ENCODE measurements around the gene FSTL4.

The FSTL4 gene

GRCh38 chr5:133624316-133624715 lies 12.0 kb upstream of the FSTL4 start:
- TF ChIP-seq EZH2phosphoT487 (IDR thresholded peaks at IDR 0.05; ENCODE audit: low read length), result no peak
- TF ChIP-seq, protein P1, sequence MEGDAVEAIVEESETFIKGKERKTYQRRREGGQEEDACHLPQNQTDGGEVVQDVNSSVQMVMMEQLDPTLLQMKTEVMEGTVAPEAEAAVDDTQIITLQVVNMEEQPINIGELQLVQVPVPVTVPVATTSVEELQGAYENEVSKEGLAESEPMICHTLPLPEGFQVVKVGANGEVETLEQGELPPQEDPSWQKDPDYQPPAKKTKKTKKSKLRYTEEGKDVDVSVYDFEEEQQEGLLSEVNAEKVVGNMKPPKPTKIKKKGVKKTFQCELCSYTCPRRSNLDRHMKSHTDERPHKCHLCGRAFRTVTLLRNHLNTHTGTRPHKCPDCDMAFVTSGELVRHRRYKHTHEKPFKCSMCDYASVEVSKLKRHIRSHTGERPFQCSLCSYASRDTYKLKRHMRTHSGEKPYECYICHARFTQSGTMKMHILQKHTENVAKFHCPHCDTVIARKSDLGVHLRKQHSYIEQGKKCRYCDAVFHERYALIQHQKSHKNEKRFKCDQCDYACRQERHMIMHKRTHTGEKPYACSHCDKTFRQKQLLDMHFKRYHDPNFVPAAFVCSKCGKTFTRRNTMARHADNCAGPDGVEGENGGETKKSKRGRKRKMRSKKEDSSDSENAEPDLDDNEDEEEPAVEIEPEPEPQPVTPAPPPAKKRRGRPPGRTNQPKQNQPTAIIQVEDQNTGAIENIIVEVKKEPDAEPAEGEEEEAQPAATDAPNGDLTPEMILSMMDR (IDR thresholded peaks at IDR 0.05; ENCODE audit: low read length), result no peak
- no peak for TF ChIP-seq EZH2 (optimal IDR thresholded peaks at IDR 0.05; ENCODE audit: low read depth, low read length)
- Histone ChIP-seq H4K20me1 (ENCODE audit: insufficient read depth, low read length) (no peaks in the 10 kb centered on the region), H3K9me2 (replicated peaks; ENCODE audit: insufficient read depth, low read length) (no peaks in the 10 kb centered on the region), H3K36me3 (replicated peaks; ENCODE audit: insufficient read depth, low read length) (no peaks in the 10 kb centered on the region), H2AFZ (ENCODE audit: low read length) (no peak overlapping the region), H3K4me3 (ENCODE audit: low read length) (no peak overlapping the region), H3K27me3 (replicated peaks; ENCODE audit: insufficient read depth, low read length) (no peaks in the 10 kb centered on the region), H3K4me2 (ENCODE audit: low read depth, low read length) (no peak overlapping the region), H3K9me3 (replicated peaks; ENCODE audit: insufficient read depth, low read length) (no peaks in the 10 kb centered on the region), H3K4me1 (ENCODE audit: low read length) (no peaks in the 10 kb centered on the region), H3K9ac (ENCODE audit: low read length) (no peak overlapping the region), H3F3A (ENCODE audit: insufficient read depth, low read length) (no peaks in the 10 kb centered on the region), H3K27ac (ENCODE audit: low read length) (no peak overlapping the region), H3K79me2 (ENCODE audit: low read length) (no peaks in the 10 kb centered on the region)
- no peak for DNase-seq

- no peaks in the 10 kb centered on the region for H3F3A ChIP-seq (ENCODE audit: insufficient read depth, low read length)
- H3K9me3 ChIP-seq (replicated peaks; ENCODE audit: insufficient read depth, low read length), result no peaks in the 10 kb centered on the region
- H3K27me3 ChIP-seq (replicated peaks; ENCODE audit: insufficient read depth, low read length), result no peaks in the 10 kb centered on the region
- no peaks in the 10 kb centered on the region for H3K4me1 ChIP-seq (ENCODE audit: low read length)
- H3K9ac ChIP-seq (ENCODE audit: low read length), result no peak overlapping the region
- H3K4me3 ChIP-seq (ENCODE audit: low read length), result no peak overlapping the region
- no peak overlapping the region for H3K27ac ChIP-seq (ENCODE audit: low read length)
- H4K20me1 ChIP-seq (ENCODE audit: insufficient read depth, low read length), result no peaks in the 10 kb centered on the region
- H3K4me2 ChIP-seq (ENCODE audit: low read depth, low read length), result no peak overlapping the region; the same call in 1 of the 2 replicates
- no peak overlapping the region for H2AFZ ChIP-seq (ENCODE audit: low read length)
- H3K79me2 ChIP-seq (ENCODE audit: low read length), result no peaks in the 10 kb centered on the region
- H3K9me2 ChIP-seq (replicated peaks; ENCODE audit: insufficient read depth, low read length), result no peaks in the 10 kb centered on the region
- H3K36me3 ChIP-seq (replicated peaks; ENCODE audit: insufficient read depth, low read length), result no peaks in the 10 kb centered on the region
- TF ChIP-seq, protein P1 (IDR thresholded peaks at IDR 0.05; ENCODE audit: low read length), result no peak
- no peak for TF ChIP-seq EZH2phosphoT487 (IDR thresholded peaks at IDR 0.05; ENCODE audit: low read length)
- no peak for TF ChIP-seq EZH2 (optimal IDR thresholded peaks at IDR 0.05; ENCODE audit: low read depth, low read length)
- DNase-seq, result peak; percentile 54
Observed at GRCh38 chr5:133618141-133618540, 5.8 kb upstream of the FSTL4 start.

- peaks cover 6% of the 10 kb centered on the region; the same call in 1 of the 2 replicates for H3F3A ChIP-seq (ENCODE audit: insufficient read depth, low read length)
- H4K20me1 ChIP-seq (ENCODE audit: insufficient read depth, low read length), result no peaks in the 10 kb centered on the region
- 0 out of 2 replicates have a peak, but pooled peaks cover 4% of the 10 kb centered on the region for H3K27me3 ChIP-seq (replicated peaks; ENCODE audit: insufficient read depth, low read length)
- no peak overlapping the region for H3K4me3 ChIP-seq (ENCODE audit: low read length)
- no peaks in the 10 kb centered on the region for H3K9me3 ChIP-seq (replicated peaks; ENCODE audit: insufficient read depth, low read length)
- H3K9me2 ChIP-seq (replicated peaks; ENCODE audit: insufficient read depth, low read length), result no peaks in the 10 kb centered on the region
- no peaks in the 10 kb centered on the region for H3K79me2 ChIP-seq (ENCODE audit: low read length)
- no peak overlapping the region for H3K4me2 ChIP-seq (ENCODE audit: low read depth, low read length)
- no peak overlapping the region for H3K9ac ChIP-seq (ENCODE audit: low read length)
- H3K27ac ChIP-seq (ENCODE audit: low read length), result no peak overlapping the region
- no peaks in the 10 kb centered on the region for H3K36me3 ChIP-seq (replicated peaks; ENCODE audit: insufficient read depth, low read length)
- DNase-seq, result no peak
- no peak for TF ChIP-seq EZH2 (optimal IDR thresholded peaks at IDR 0.05; ENCODE audit: low read depth, low read length)
- TF ChIP-seq EZH2phosphoT487 (IDR thresholded peaks at IDR 0.05; ENCODE audit: low read length), result no peak
- TF ChIP-seq, protein P1 (IDR thresholded peaks at IDR 0.05; ENCODE audit: low read length), result no peak
- no peak overlapping the region for H2AFZ ChIP-seq (ENCODE audit: low read length)
- peaks cover 5% of the 10 kb centered on the region; the same call in 1 of the 2 replicates for H3K4me1 ChIP-seq (ENCODE audit: low read length)
Observed at GRCh38 chr5:133613743-133614142, 1.4 kb upstream of the FSTL4 start.
